Panc1 (cell line): ENCODE measurements around the gene KAT8. TPM values are rescaled to one million over a fixed set of nuclear protein-coding genes. Genes with fewer than 3 reads are reported as not detected.
A peak's percentile ranks its signal among the peaks of the same experiment; 100 is the strongest.
"Not testable (repeated sequence)": the region's sequence is repeated elsewhere in the genome, so short reads cannot be mapped to it uniquely, and the experiment has no call there.

Experiments
- ATAC-seq: fragments of 200-7000 bp; cut with Tn5 transposase; 2 replicates; pipeline ENCODE4 v1.9.1; 2020; ENCODE audit warnings: mild to moderate bottlenecking, moderate library complexity
- BruUV-seq: library from RNA; stranded (reverse); fragments of 400-500 nt; replicated peaks from 2 replicates; lab custom pipeline; 2021; lab: Mats Ljungman, UMichigan
- CTCF ChIA-PET: fragments of 300-600 bp; sonication (Branson Sonifier 250); formaldehyde crosslinking; loops from one replicate; lab custom pipeline; 2022; ENCODE audit warnings: antibody characterized with exemption; lab: Charles Lee
- POLR2A ChIA-PET: fragments of 300-600 bp; sonication (Branson Sonifier 250); formaldehyde crosslinking; loops from one replicate; lab custom pipeline; 2022; ENCODE audit warnings: antibody characterized with exemption; lab: Charles Lee
- DNase-seq: peaks from one replicate; pipeline ENCODE4 v3.0.0-alpha.2; 2010; ENCODE audit warnings: low read depth, low spot score
- H3K27ac ChIP-seq: 2 replicates; pipeline ENCODE4 v1.5.1; 2011; ENCODE audit warnings: mild to moderate bottlenecking, low read length, inconsistent platforms
- H3K27me3 ChIP-seq: fragments of 200-500 bp; sonication (Bioruptor generic); 2 replicates; pipeline ENCODE4 v1.6.0; 2014; ENCODE audit warnings: low read length, inconsistent platforms; ENCODE audit not compliant: control insufficient read depth, insufficient read depth
- H3K36me3 ChIP-seq: fragments of 200-500 bp; sonication (Bioruptor generic); 2 replicates; pipeline ENCODE4 v1.5.1; 2014; ENCODE audit warnings: inconsistent platforms, mild to moderate bottlenecking, low read length, moderate library complexity; ENCODE audit not compliant: control insufficient read depth, insufficient read depth
- H3K4me1 ChIP-seq: 2 replicates; pipeline ENCODE4 v1.5.1; 2011; ENCODE audit warnings: inconsistent platforms, mild to moderate bottlenecking, low read length, moderate library complexity; ENCODE audit not compliant: control insufficient read depth, insufficient read depth
- H3K4me3 ChIP-seq, 2 experiments: 2 replicates each; pipeline ENCODE4 v1.5.1; 2011 to 2012; ENCODE audit warnings: low read depth in 2 of 2, low read length in 2 of 2, mild to moderate bottlenecking in 2 of 2, inconsistent platforms in 1 of 2, moderate library complexity in 1 of 2
- H3K9me3 ChIP-seq: fragments of 200-500 bp; sonication (Bioruptor generic); 2 replicates; pipeline ENCODE4 v1.5.1; 2014; ENCODE audit warnings: low read depth, mild to moderate bottlenecking, inconsistent platforms, low read length, moderate library complexity; ENCODE audit not compliant: control insufficient read depth, insufficient read depth
- CTCF ChIP-seq: fragments of 450-650 bp; IDR thresholded peaks from 2 replicates; pipeline ENCODE4 v1.5.1; 2017; ENCODE audit warnings: mild to moderate bottlenecking
- POLR2AphosphoS5 ChIP-seq: IDR thresholded peaks from 2 replicates; pipeline ENCODE4 v1.6.1; 2012; ENCODE audit warnings: mild to moderate bottlenecking, low read depth, low read length, moderate library complexity
- REST ChIP-seq, 2 experiments: IDR thresholded peaks; 2 replicates each; pipeline ENCODE4 v1.6.1; 2011 to 2012; ENCODE audit warnings: low read depth in 2 of 2, control low read depth in 1 of 2, low read length in 1 of 2, mild to moderate bottlenecking in 1 of 2, moderate library complexity in 1 of 2; ENCODE audit not compliant: insufficient read depth in 1 of 2
- SIN3A ChIP-seq: IDR thresholded peaks from 2 replicates; pipeline ENCODE4 v1.6.1; 2012; ENCODE audit warnings: low read depth, mild to moderate bottlenecking, low read length, moderate library complexity, borderline replicate concordance; ENCODE audit not compliant: insufficient read depth
- TCF7L2 ChIP-seq: IDR thresholded peaks from 2 replicates; pipeline ENCODE4 v1.6.1; 2011; ENCODE audit warnings: mild to moderate bottlenecking, low read depth, low read length, inconsistent platforms
- in situ Hi-C: cut with HindIII; loops from 2 replicates; pipeline ENCODE4 v1.10.0; 2016; ENCODE audit warnings: low sequenced_read_pairs, low pct_unique_long_range_greater_than_20kb
- intact Hi-C: fragments of 100-400 bp; cut with micrococcal nuclease; formaldehyde crosslinking; loops from one replicate; pipeline ENCODE4 v1.10.0; 2022; ENCODE audit not compliant: unreplicated experiment
- total RNA-seq: library from RNA; stranded (reverse); gene quantifications from one replicate; pipeline ENCODE4 v1.2.1, GENCODE V29; 2021; ENCODE audit not compliant: unreplicated experiment

The KAT8 gene
- total RNA-seq, 1 experiment from 2014 or later = 48.3 TPM

GRCh38 chr16:31168848-31169247 is 51.4 kb downstream of the KAT8 start:
- H3K27me3 ChIP-seq = no peaks in the 10 kb centered on the region
- DNase-seq (no peak), ATAC-seq (no peak)
- H3K9me3 ChIP-seq = no peaks in the 10 kb centered on the region
- POLR2A ChIA-PET = interaction anchor here (0.6 kb wide), 1 partner anchor 12 kb away, joined by 5 read pairs; no protein-coding TSS in a partner anchor
- H3K27ac ChIP-seq = no peak overlapping the region
- intact Hi-C loops = no loop called here
- BruUV-seq = no TSS peak
- H3K4me3 ChIP-seq = no peak overlapping the region
- TF ChIP-seq REST (IDR thresholded peaks at IDR 0.05; ENCODE audit: insufficient read depth in 1 of 2, low read depth in 2 of 2, low read length in 1 of 2) (no peak), CTCF (no peak), POLR2AphosphoS5 (no peak), TCF7L2 (no peak), SIN3A (no peak)
- CTCF ChIA-PET = no interaction called here
- in situ Hi-C loops = no loop called here
- H3K4me1 ChIP-seq = no peaks in the 10 kb centered on the region
- H3K36me3 ChIP-seq = no peaks in the 10 kb centered on the region

GRCh38 chr16:31170048-31170447 is 52.6 kb downstream of the KAT8 start:
- H3K4me1 ChIP-seq, H3K4me3 ChIP-seq, H3K27me3 ChIP-seq, in situ Hi-C loops, H3K9me3 ChIP-seq, POLR2A ChIA-PET, DNase-seq, intact Hi-C loops, H3K36me3 ChIP-seq, H3K27ac ChIP-seq, BruUV-seq, CTCF ChIA-PET: not testable (repeated sequence)
- 0 out of 2 replicates have a peak, but pooled peaks have one; percentile 42 for ATAC-seq

- ChIA-PET POLR2A (no interaction called here), CTCF (no interaction called here)
- no peak overlapping the region for H3K27ac ChIP-seq
- H3K4me1 ChIP-seq = 0 out of 2 replicates have a peak, but pooled peaks cover 3% of the 10 kb centered on the region
- ATAC-seq (no peak), DNase-seq (no peak)
- no peaks in the 10 kb centered on the region for H3K9me3 ChIP-seq
- H3K27me3 ChIP-seq = no peaks in the 10 kb centered on the region
- in situ Hi-C loops (no loop called here), intact Hi-C loops (no loop called here)
- peaks cover 7% of the 10 kb centered on the region; the same call in 1 of the 2 replicates for H3K36me3 ChIP-seq
- BruUV-seq = no TSS peak
- no peak overlapping the region for H3K4me3 ChIP-seq
- TF ChIP-seq SIN3A (no peak), TCF7L2 (no peak), POLR2AphosphoS5 (no peak), CTCF (no peak), REST (IDR thresholded peaks at IDR 0.05; ENCODE audit: insufficient read depth in 1 of 2, low read depth in 2 of 2, low read length in 1 of 2) (no peak)
These were observed 59.7 kb downstream of the KAT8 start for GRCh38 chr16:31177136-31177535.
